ENCODE results near the gene UCHL5.

UCHL5 gene

GRCh38 chr1:193059282-193060114 lies at the start of gene UCHL5, which contains the start of gene RO60:
Gene UCHL5, minus strand, starts transcription at chr1:193059360. Its CDS starts 100 bp downstream, at chr1:193059260.
Gene RO60, plus strand, starts transcription at chr1:193059612. Its CDS starts 9,443 bp downstream, at chr1:193069055.
- H3K27me3 Mint-ChIP-seq (ENCODE audit: low read depth): no peaks in the 10 kb centered on the region
- H3K4me3 Mint-ChIP-seq: peak within 1 kb of the TSS; percentile 100
- no peaks in the 10 kb centered on the region for H3K9me3 Mint-ChIP-seq
- peaks cover 52% of the 10 kb centered on the region for H3K4me1 Mint-ChIP-seq (ENCODE audit: low read depth)
- peak within 1 kb of the TSS; percentile 100 for H3K27ac Mint-ChIP-seq
- H3K36me3 Mint-ChIP-seq (ENCODE audit: low read depth): peaks cover 12% of the 10 kb centered on the region

GRCh38 chr1:193108471-193108870 lies 49.3 kb upstream of the UCHL5 start:
- H3K27ac Mint-ChIP-seq: no peak overlapping the region
- H3K9me3 Mint-ChIP-seq: no peaks in the 10 kb centered on the region
- H3K36me3 Mint-ChIP-seq (ENCODE audit: low read depth): no peaks in the 10 kb centered on the region
- peaks cover 10% of the 10 kb centered on the region for H3K27me3 Mint-ChIP-seq (ENCODE audit: low read depth)
- H3K4me3 Mint-ChIP-seq: no peak overlapping the region
- H3K4me1 Mint-ChIP-seq (ENCODE audit: low read depth): peaks cover 10% of the 10 kb centered on the region

- Mint-ChIP-seq H3K27ac (no peak overlapping the region), H3K36me3 (ENCODE audit: low read depth) (no peaks in the 10 kb centered on the region), H3K9me3 (no peaks in the 10 kb centered on the region), H3K27me3 (ENCODE audit: low read depth) (peaks cover 10% of the 10 kb centered on the region), H3K4me1 (ENCODE audit: low read depth) (peaks cover 15% of the 10 kb centered on the region), H3K4me3 (peak overlapping the region; percentile 91)
These were observed 46.6 kb upstream of the UCHL5 start for GRCh38 chr1:193105821-193106177.

- Mint-ChIP-seq H3K36me3 (ENCODE audit: low read depth) (no peaks in the 10 kb centered on the region), H3K27me3 (ENCODE audit: low read depth) (peaks cover 10% of the 10 kb centered on the region), H3K4me3 (peak within 1 kb of the TSS; percentile 91), H3K4me1 (ENCODE audit: low read depth) (peaks cover 15% of the 10 kb centered on the region), H3K27ac (peak within 1 kb of the TSS; percentile 78), H3K9me3 (no peaks in the 10 kb centered on the region)
These were observed 46.0 kb upstream of the UCHL5 start, which contains the start of gene GLRX2 for GRCh38 chr1:193104907-193105820. Gene GLRX2, minus strand, starts transcription at chr1:193105414. Its CDS starts 32 bp downstream, at chr1:193105382.

GRCh38 chr1:193104502-193104906 lies 45.3 kb upstream of the UCHL5 start:
- Mint-ChIP-seq H3K9me3 (no peaks in the 10 kb centered on the region), H3K4me1 (ENCODE audit: low read depth) (peaks cover 15% of the 10 kb centered on the region), H3K36me3 (ENCODE audit: low read depth) (peaks cover 4% of the 10 kb centered on the region), H3K27me3 (ENCODE audit: low read depth) (peaks cover 10% of the 10 kb centered on the region), H3K27ac (peak overlapping the region; percentile 76), H3K4me3 (peak overlapping the region; percentile 91)

GRCh38 chr1:193103759-193104501 lies 44.8 kb upstream of the UCHL5 start:
- H3K27ac Mint-ChIP-seq: peak overlapping the region; percentile 47
- peaks cover 6% of the 10 kb centered on the region for H3K27me3 Mint-ChIP-seq (ENCODE audit: low read depth)
- no peaks in the 10 kb centered on the region for H3K9me3 Mint-ChIP-seq
- peaks cover 15% of the 10 kb centered on the region for H3K4me1 Mint-ChIP-seq (ENCODE audit: low read depth)
- H3K4me3 Mint-ChIP-seq: peak overlapping the region; percentile 91
- H3K36me3 Mint-ChIP-seq (ENCODE audit: low read depth): peaks cover 4% of the 10 kb centered on the region

- Mint-ChIP-seq H3K4me1 (ENCODE audit: low read depth) (peaks cover 15% of the 10 kb centered on the region), H3K4me3 (no peak overlapping the region), H3K9me3 (no peaks in the 10 kb centered on the region), H3K27me3 (ENCODE audit: low read depth) (no peaks in the 10 kb centered on the region), H3K36me3 (ENCODE audit: low read depth) (peaks cover 4% of the 10 kb centered on the region), H3K27ac (no peak overlapping the region)
These were observed 43.5 kb upstream of the UCHL5 start for GRCh38 chr1:193102662-193103061.

GRCh38 chr1:193094112-193094511 lies 35.0 kb upstream of the UCHL5 start:
- H3K27ac Mint-ChIP-seq: no peak overlapping the region
- no peaks in the 10 kb centered on the region for H3K27me3 Mint-ChIP-seq (ENCODE audit: low read depth)
- peaks cover 17% of the 10 kb centered on the region for H3K36me3 Mint-ChIP-seq (ENCODE audit: low read depth)
- no peaks in the 10 kb centered on the region for H3K9me3 Mint-ChIP-seq
- H3K4me1 Mint-ChIP-seq (ENCODE audit: low read depth): peaks cover 1% of the 10 kb centered on the region
- H3K4me3 Mint-ChIP-seq: no peak overlapping the region

GRCh38 chr1:193090865-193091264 lies 31.7 kb upstream of the UCHL5 start:
- no peak overlapping the region for H3K4me3 Mint-ChIP-seq
- H3K4me1 Mint-ChIP-seq (ENCODE audit: low read depth): no peaks in the 10 kb centered on the region
- H3K9me3 Mint-ChIP-seq: no peaks in the 10 kb centered on the region
- peaks cover 7% of the 10 kb centered on the region for H3K36me3 Mint-ChIP-seq (ENCODE audit: low read depth)
- H3K27me3 Mint-ChIP-seq (ENCODE audit: low read depth): no peaks in the 10 kb centered on the region
- H3K27ac Mint-ChIP-seq: no peak overlapping the region

- Mint-ChIP-seq H3K9me3 (no peaks in the 10 kb centered on the region), H3K36me3 (ENCODE audit: low read depth) (peaks cover 17% of the 10 kb centered on the region), H3K4me1 (ENCODE audit: low read depth) (no peaks in the 10 kb centered on the region), H3K27ac (no peak overlapping the region), H3K4me3 (no peak overlapping the region), H3K27me3 (ENCODE audit: low read depth) (no peaks in the 10 kb centered on the region)
These were observed 28.7 kb upstream of the UCHL5 start for GRCh38 chr1:193087893-193088292.

- peaks cover 22% of the 10 kb centered on the region for H3K36me3 Mint-ChIP-seq (ENCODE audit: low read depth)
- no peaks in the 10 kb centered on the region for H3K4me1 Mint-ChIP-seq (ENCODE audit: low read depth)
- H3K27ac Mint-ChIP-seq: no peak overlapping the region
These were observed 27.2 kb upstream of the UCHL5 start for GRCh38 chr1:193086342-193086741.

GRCh38 chr1:193085263-193085662 lies 26.1 kb upstream of the UCHL5 start:
- H3K4me1 Mint-ChIP-seq (ENCODE audit: low read depth): no peaks in the 10 kb centered on the region
- no peak overlapping the region for H3K4me3 Mint-ChIP-seq
- no peak overlapping the region for H3K27ac Mint-ChIP-seq
- no peaks in the 10 kb centered on the region for H3K9me3 Mint-ChIP-seq
- H3K27me3 Mint-ChIP-seq (ENCODE audit: low read depth): no peaks in the 10 kb centered on the region
- H3K36me3 Mint-ChIP-seq (ENCODE audit: low read depth): peaks cover 24% of the 10 kb centered on the region

More at GRCh38 chr1:193086342-193086741, 27.2 kb upstream of the UCHL5 start:
- Mint-ChIP-seq H3K9me3 (no peaks in the 10 kb centered on the region), H3K4me3 (no peak overlapping the region), H3K27me3 (ENCODE audit: low read depth) (no peaks in the 10 kb centered on the region)

GRCh38 chr1:193083365-193084088 lies 24.4 kb upstream of the UCHL5 start:
- Mint-ChIP-seq H3K36me3 (ENCODE audit: low read depth) (peaks cover 37% of the 10 kb centered on the region), H3K4me1 (ENCODE audit: low read depth) (no peaks in the 10 kb centered on the region), H3K4me3 (no peak overlapping the region), H3K27me3 (ENCODE audit: low read depth) (no peaks in the 10 kb centered on the region), H3K9me3 (no peaks in the 10 kb centered on the region), H3K27ac (no peak overlapping the region)
